ENCODE measurements around the gene CABP2.

GRCh38 chr11:67521924-67522323 is 1.3 kb downstream of the CABP2 start:
- TF ChIP-seq CTCF (IDR thresholded peaks at IDR 0.05) (no peak), USF1 (IDR thresholded peaks at IDR 0.05; ENCODE audit: borderline replicate concordance, low read depth) (no peak)
